ENCODE results near the gene SENP3. TPM values are rescaled to one million over a fixed set of nuclear protein-coding genes. Genes with fewer than 3 reads are reported as not detected.

SENP3 gene
- total and polyA plus RNA-seq, 11 donors = 26.4 to 65.5 (median 29.1) TPM

DNA sequence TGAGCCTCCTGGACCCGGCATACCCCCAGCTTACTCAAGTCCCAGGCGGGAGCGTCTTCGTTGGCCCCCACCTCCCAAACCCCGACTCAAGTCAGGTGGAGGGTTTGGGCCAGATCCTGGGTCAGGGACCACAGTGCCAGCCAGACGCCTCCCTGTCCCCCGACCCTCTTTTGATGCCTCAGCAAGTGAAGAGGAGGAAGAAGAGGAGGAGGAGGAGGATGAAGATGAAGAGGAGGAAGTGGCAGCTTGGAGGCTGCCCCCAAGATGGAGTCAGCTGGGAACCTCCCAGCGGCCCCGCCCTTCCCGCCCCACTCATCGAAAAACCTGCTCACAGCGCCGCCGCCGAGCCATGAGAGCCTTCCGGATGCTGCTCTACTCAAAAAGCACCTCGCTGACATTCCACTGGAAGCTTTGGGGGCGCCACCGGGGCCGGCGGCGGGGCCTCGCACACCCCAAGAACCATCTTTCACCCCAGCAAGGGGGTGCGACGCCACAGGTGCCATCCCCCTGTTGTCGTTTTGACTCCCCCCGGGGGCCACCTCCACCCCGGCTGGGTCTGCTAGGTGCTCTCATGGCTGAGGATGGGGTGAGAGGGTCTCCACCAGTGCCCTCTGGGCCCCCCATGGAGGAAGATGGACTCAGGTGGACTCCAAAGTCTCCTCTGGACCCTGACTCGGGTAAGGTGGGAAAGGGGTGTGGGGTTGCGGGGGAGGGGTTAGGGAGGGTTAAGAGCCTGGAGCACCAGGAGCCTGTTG is 1.6 kb downstream of the SENP3 start:
- WGBS, 4 donors = 87 to 88% (median 87%) methylated on average over 30 of the region's 30 CpGs
- intact Hi-C loops (cut with DNase I) = loop anchor here in 5 of 10 donors (5.0 to 10.0 kb wide), 4 partner anchors 51 to 211 kb away; partner anchors contain the start of genes KCTD11 (in 3 of the 5), FGF11 (in 2 of the 5), TMEM102 (in 2 of the 5) and TMEM95 (in 2 of the 5)
- Histone ChIP-seq H3K4me3 (peak overlapping the region in 7 of 12 donors; percentile 58 to 98 (median 93)), H3K27ac (no peak overlapping the region), H3K27me3 (no peaks in the 10 kb centered on the region), H3K9me3 (no peaks in the 10 kb centered on the region), H3K36me3 (peaks cover 0 to 51% (median 48%) of the 10 kb centered on the region in 9 donors), H3K4me1 (peaks cover 6 to 60% (median 43%) of the 10 kb centered on the region in 12 donors)
- ATAC-seq (no peak), DNase-seq (no peak)
- TF ChIP-seq POLR2A (IDR thresholded peaks at IDR 0.05) (no peak), CTCF (IDR thresholded peaks at IDR 0.05) (no peak)

GRCh38 chr17:7569571-7569970 is 7.9 kb downstream of the SENP3 start:
- WGBS, 4 donors = 85 to 92% (median 89%) methylated on average over 5 of the region's 5 CpGs
- intact Hi-C loops (cut with DNase I) = loop anchor here in 2 of 10 donors (10.0 kb wide), 1 partner anchor 215 kb away; the partner anchor contains the start of genes KCTD11 (in 2 of the 2) and TMEM95 (in 2 of the 2)
- Histone ChIP-seq H3K4me3 (no peak overlapping the region), H3K4me1 (peaks cover 0 to 19% (median 16%) of the 10 kb centered on the region in 12 donors), H3K9me3 (no peaks in the 10 kb centered on the region), H3K27me3 (no peaks in the 10 kb centered on the region), H3K36me3 (peaks cover 4 to 74% (median 71%) of the 10 kb centered on the region in 9 donors), H3K27ac (no peak overlapping the region)
- no peak for TF ChIP-seq POLR2A (IDR thresholded peaks at IDR 0.05)
- TF ChIP-seq CTCF (IDR thresholded peaks at IDR 0.05) = no peak
- DNase-seq = no peak
- no peak for ATAC-seq

GRCh38 chr17:7570351-7570750 is 8.6 kb downstream of the SENP3 start:
- WGBS, 4 donors = 96 to 97% (median 96%) methylated on average over 10 of the region's 10 CpGs
- ATAC-seq = no peak
- H3K27me3 ChIP-seq = no peaks in the 10 kb centered on the region
- H3K36me3 ChIP-seq = peaks cover 8 to 74% (median 71%) of the 10 kb centered on the region in 9 donors
- H3K9me3 ChIP-seq = no peaks in the 10 kb centered on the region
- H3K4me3 ChIP-seq = no peak overlapping the region
- peaks cover 0 to 27% (median 22%) of the 10 kb centered on the region in 12 donors for H3K4me1 ChIP-seq
- H3K27ac ChIP-seq = no peak overlapping the region
- intact Hi-C loops (cut with DNase I) = loop anchor here in 5 of 10 donors (5.0 to 10.0 kb wide), 6 partner anchors 117 to 336 kb away; partner anchors contain the start of genes TP53 (in 2 of the 5), WRAP53 (in 2 of the 5), CTDNEP1 (in 1 of the 5) and DVL2 (in 1 of the 5)
- TF ChIP-seq POLR2A (IDR thresholded peaks at IDR 0.05) = no peak
- TF ChIP-seq CTCF (IDR thresholded peaks at IDR 0.05) = no peak
- no peak for DNase-seq

DNA sequence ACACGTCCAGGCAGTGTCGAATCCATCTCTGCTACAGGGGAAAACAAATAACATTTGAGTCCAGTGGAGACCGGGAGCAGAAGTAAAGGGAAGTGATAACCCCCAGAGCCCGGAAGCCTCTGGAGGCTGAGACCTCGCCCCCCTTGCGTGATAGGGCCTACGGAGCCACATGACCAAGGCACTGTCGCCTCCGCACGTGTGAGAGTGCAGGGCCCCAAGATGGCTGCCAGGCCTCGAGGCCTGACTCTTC is 10.5 kb downstream of the SENP3 start:
- 0 to 5% (median 3%) methylated on average over 3 to 11 of the region's 11 CpGs for WGBS, 4 donors
- peaks cover 4 to 45% (median 32%) of the 10 kb centered on the region in 12 donors for H3K4me1 ChIP-seq
- peaks cover 8 to 74% (median 71%) of the 10 kb centered on the region in 9 donors for H3K36me3 ChIP-seq
- no peaks in the 10 kb centered on the region for H3K27me3 ChIP-seq
- H3K4me3 ChIP-seq = peak overlapping the region in 11 of 12 donors; percentile 33 to 100 (median 85)
- H3K9me3 ChIP-seq = no peaks in the 10 kb centered on the region
- no peak for DNase-seq
- peak overlapping the region; percentile 66 to 100 (median 84) for H3K27ac ChIP-seq
- intact Hi-C loops (cut with DNase I) = loop anchor here in 5 of 10 donors (1.0 to 10.0 kb wide), 8 partner anchors 11 to 337 kb away; partner anchors contain the start of genes SENP3 (in 2 of the 5), TP53 (in 2 of the 5), WRAP53 (in 2 of the 5) and CTDNEP1 (in 1 of the 5)
- TF ChIP-seq POLR2A (IDR thresholded peaks at IDR 0.05) = no peak
- no peak for TF ChIP-seq CTCF (IDR thresholded peaks at IDR 0.05)
- no peak for ATAC-seq

All from heart left ventricle (tissue), 16 donors.